ENCODE measurements around the gene ZFYVE27.
A peak's percentile ranks its signal among the peaks of the same experiment; 100 is the strongest.

ZFYVE27 gene

GRCh38 chr10:97765201-97765600 lies 28.3 kb downstream of the ZFYVE27 start:
- DNase-seq: no peak
- intact Hi-C loops (cut with DNase I): no loop called here

DNA sequence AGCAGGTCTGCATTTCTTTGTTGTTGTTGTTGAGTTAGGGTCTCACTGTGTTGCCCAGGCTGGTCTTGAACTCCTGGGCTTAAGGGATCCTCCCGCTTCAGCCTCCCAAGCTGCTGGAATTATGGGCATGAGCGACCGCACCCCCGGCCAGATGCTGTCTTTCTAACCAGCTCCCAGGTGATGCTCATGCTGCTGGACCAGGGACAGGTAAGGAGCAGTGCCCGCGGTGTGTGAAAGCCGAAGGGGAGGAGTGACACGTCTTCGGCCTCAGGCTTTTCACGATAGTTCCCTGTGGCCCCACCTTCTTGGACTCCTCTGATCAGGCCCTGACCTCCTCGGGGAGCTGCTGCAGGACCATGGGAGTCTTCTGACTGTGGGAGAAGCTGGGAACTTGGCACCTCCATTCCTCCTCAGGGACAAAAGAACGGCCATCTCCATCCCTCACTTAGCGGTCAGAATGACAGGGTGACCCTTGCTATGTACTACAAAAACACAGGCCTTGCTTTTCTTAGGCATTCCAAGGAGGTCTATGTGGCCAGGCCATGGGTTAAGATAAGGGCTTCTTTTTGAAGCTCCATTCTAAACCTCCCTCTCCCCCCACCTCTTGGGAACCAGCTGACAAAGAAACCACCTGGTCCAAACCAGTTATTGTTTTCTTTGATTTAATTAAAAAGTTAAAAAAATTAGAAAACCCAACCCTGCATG lies 29.3 kb downstream of the ZFYVE27 start:
- intact Hi-C loops (cut with DNase I): no loop called here
- DNase-seq: peak in 1 of 10 donors; percentile 22

GRCh38 chr10:97766996-97767924 lies 30.3 kb downstream of the ZFYVE27 start:
- DNase-seq: no peak
- intact Hi-C loops (cut with DNase I): no loop called here

- intact Hi-C loops (cut with DNase I): no loop called here
- peak in 1 of 10 donors; percentile 13 for DNase-seq
Observed at GRCh38 chr10:97768322-97769315, 31.7 kb downstream of the ZFYVE27 start.

DNA sequence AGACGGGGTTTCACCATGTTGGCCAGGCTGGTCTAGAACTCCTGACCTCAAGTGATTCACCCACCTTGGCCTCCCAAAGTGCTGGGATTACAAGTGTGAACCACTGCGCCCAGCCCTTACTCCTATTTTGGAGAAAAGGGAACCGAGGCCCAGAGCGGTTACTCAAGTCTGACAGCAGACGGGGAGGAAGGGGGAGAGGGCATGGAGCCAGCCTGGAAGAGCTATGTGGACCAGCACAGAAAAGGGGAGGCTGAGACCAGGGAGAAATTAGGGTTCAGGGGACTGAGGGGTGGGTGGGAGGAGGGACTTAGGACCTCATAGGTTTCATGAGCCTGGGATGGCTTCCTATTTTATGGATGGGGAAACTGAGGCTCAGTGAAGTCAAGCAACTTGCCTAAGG lies 33.3 kb downstream of the ZFYVE27 start:
- intact Hi-C loops (cut with DNase I): no loop called here
- DNase-seq: peak in 1 of 10 donors; percentile 31

GRCh38 chr10:97771055-97771891 lies 34.3 kb downstream of the ZFYVE27 start:
- peak in 5 of 10 donors; percentile 18 to 93 (median 83) for DNase-seq
- intact Hi-C loops (cut with DNase I): no loop called here

DNA sequence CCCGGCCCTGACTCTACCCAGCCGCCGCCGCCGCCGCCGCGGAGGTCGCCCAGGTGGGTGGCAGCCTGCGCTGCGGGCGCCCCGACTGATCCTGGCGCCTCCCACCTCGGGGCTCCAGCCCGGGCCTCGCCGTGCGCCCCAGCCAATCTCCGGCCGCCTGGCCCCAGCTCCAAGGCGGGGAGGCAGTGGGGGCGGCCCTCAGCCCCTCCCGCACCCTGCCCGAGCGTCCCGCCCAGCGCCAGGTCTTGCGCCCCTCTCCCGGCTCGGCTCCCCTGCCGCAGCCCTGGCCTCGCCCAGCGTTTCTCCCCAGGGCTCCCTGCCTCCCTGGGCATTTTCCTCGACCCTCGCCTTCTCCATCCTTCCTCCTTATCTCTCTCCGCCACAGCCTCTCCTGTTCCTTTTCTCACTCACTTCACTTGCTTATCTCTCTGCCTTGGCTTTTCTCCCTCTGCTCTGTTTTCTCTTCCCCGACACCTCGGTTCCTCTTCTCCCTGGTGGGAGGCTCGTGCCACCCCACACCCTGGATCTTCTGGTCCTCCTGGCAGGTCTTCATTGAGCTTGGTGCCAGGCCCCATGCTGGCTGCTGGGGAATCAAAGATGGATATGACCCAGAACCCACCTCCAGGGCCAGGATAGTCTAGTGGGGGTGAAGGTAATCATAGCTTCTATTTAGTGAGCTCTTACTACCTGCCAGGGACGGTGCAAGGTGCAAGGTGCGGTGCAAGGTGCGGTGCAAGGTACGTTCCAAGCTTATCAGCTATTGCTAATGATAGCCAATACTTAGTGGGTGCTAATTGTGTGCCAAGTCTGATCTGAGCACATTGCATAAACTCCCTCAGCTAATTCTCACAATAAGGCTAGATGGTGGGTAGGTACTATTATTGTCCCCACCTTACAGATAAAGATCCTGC lies 35.2 kb downstream of the ZFYVE27 start, which contains the start of gene SFRP5:
SFRP5 (minus strand) TSS at position 87 of the 911 bp plus-strand sequence. CDS start 166 bp downstream, outside the sequence.
- DNase-seq: peak in 2 of 10 donors; percentile 77 to 84
- intact Hi-C loops (cut with DNase I): no loop called here

DNA sequence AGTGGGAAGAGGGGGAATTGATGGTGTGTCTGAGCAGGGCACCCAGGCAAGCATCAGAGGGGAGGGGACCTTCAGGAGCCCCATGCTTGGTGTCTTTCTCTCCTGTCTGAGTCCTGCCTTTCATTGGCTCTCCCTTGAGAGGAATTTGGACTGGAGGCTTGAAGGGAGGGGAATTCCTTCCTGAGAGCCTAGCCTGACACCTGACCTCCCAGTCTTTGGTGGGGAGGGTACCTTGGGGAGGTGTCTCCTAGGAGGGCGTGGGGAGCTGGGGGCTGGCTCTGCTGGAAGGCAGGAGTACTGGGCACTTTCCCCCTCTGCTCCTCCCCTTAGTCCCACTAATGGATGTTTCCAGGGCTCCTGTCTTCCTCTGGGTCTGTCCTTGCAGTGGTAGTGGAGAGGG lies 36.2 kb downstream of the ZFYVE27 start:
- DNase-seq: peak in 1 of 10 donors; percentile 38
- intact Hi-C loops (cut with DNase I): no loop called here

- intact Hi-C loops (cut with DNase I): no loop called here
- peak in 2 of 10 donors; percentile 57 to 79 for DNase-seq
Observed at GRCh38 chr10:97774811-97775294, 37.9 kb downstream of the ZFYVE27 start.

DNA sequence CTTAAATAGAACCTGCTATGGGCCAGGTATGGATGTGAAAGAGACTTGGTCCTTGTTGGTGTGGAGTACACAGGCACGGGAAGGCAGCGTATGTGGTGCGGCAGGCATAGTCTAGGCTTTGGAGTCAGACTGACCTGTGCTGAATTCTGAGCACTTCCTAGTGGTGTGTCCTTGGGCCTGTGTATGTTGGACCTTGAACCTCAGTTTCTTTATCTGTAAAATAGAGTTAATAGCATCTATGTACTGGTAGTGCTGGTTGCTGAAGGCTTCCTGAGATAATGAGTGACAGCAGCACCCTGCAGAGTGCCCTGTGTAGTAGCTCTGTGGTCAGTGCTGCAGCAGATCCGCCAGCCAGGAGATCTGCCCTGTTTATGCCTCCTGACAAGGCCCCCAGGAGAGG lies 40.2 kb downstream of the ZFYVE27 start:
- intact Hi-C loops (cut with DNase I): no loop called here
- DNase-seq: peak in 3 of 10 donors; percentile 14 to 28 (median 17)

DNA sequence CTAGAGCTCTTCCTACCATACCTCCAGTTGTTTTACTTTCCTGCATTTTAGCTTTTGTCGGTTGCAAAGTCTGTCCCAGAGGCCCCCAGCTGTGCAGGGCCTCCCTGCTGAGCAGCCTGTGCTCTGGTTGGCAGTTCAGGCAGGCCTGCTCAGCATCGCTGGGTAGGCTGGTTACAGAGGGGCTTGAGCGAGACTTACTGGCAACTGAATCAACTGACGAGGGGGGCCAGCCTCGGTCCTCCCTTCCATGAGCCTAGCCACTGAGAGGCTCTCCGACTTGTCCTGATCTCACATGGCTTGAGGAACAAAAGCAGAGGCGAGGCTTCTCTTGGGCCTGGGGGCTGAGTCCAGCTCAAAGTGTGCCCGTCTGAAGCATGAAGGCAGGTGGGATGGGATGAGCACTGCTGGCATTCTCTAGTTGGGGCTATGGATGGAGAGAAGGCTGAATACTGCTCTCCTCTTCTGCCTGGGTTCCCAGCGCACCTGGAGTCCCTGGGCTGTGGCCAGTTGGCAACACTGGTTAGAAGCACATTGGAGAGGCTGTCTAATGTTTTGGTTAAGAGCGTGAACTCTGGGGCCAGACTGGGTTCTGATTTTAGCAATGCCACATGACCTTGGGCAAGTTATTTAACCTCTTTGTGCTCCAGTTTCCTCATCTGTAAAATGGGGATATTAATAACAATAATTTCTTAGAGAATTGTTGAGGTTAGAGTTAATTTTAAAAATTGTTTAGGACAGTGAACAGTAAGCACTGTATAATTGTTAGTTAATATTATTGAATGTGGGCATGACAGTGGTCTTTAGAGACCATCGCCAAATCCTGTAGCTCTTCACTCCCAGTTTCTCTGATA lies 41.7 kb downstream of the ZFYVE27 start:
- intact Hi-C loops (cut with DNase I): no loop called here
- peak in 3 of 10 donors; percentile 15 to 64 (median 40) for DNase-seq

- DNase-seq: peak in 3 of 10 donors; percentile 0 to 37 (median 18)
- intact Hi-C loops (cut with DNase I): no loop called here
Observed at GRCh38 chr10:97779492-97779891, 42.6 kb downstream of the ZFYVE27 start.

DNA sequence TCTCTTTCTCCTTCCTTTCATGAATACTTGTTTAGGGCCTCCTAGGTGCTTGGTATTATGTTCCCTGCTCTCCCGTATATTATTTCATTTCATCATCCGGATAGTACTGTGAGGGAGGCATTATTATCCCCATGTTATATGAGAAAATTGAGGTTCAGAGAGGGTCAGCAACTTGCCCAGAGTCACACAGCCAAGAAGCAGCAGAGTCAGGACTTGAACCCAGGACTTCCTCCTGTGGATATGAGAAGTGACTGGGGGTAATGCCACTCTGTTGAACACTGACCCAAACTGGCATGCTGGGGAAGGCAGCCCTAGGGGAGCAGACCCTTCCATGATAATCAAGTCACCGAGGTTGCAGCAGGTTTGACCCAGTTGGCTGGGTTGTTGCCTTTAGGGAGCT lies 43.0 kb downstream of the ZFYVE27 start:
- DNase-seq: peak in 2 of 10 donors; percentile 9 to 19
- intact Hi-C loops (cut with DNase I): no loop called here

GRCh38 chr10:97780841-97781617 lies 44.1 kb downstream of the ZFYVE27 start:
- intact Hi-C loops (cut with DNase I): no loop called here
- DNase-seq: peak in 3 of 10 donors; percentile 52 to 80 (median 61)

GRCh38 chr10:97781618-97782331 lies 44.8 kb downstream of the ZFYVE27 start:
- peak in 3 of 10 donors; percentile 51 to 74 (median 71) for DNase-seq
- intact Hi-C loops (cut with DNase I): no loop called here

Measured in posterior cingulate gyrus (tissue), 11 donors.